GM18526 (cell line): ENCODE measurements around the gene TMEM92.

ENCODE experiments used
- POLR2A ChIP-seq: IDR thresholded peaks from 3 replicates; pipeline ENCODE4 v1.6.1; 2011; ENCODE audit not compliant: insufficient read length; ENCODE audit errors: extremely low read depth

The TMEM92 gene

DNA sequence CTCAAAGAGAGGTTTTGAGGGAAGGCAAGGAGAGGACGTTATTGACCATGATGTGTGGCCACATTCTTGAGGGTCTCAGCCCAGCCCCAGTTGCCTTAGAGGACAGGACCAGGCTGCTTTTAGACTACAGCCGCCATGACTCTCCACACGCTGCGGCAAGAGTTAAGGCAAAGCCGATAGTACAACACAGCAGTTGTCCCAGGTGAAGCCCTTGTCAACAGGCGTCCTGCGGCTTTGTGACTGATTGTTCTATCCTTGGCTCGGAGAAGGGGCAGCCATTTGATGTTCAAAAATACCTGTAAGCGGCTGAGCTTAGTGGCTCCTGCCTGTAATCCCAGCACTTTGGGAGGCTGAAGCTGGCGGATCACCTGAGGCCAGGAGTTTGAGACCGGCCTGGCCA is 28.8 kb downstream of the TMEM92 start:
- TF ChIP-seq POLR2A: no peak

DNA sequence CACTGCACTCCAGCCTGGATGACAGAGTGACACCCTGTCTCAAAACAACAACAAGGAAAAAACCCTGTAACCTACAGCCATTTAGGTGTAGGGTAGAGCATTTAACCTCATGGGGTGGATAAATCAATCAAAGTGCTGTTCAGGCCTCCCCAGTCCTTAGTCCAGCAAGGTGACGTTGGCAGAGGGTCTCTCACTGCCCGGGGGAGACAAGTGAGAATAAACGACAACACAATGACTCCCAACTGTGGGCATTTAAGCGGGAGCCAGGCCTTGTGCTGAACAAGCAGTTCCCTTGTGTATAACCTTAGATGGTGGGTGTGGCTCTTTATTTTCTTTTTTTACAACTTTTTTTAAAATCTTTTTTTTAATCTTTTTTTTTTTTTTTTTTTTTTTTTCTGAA is 29.3 kb downstream of the TMEM92 start:
- TF ChIP-seq POLR2A: no peak

DNA sequence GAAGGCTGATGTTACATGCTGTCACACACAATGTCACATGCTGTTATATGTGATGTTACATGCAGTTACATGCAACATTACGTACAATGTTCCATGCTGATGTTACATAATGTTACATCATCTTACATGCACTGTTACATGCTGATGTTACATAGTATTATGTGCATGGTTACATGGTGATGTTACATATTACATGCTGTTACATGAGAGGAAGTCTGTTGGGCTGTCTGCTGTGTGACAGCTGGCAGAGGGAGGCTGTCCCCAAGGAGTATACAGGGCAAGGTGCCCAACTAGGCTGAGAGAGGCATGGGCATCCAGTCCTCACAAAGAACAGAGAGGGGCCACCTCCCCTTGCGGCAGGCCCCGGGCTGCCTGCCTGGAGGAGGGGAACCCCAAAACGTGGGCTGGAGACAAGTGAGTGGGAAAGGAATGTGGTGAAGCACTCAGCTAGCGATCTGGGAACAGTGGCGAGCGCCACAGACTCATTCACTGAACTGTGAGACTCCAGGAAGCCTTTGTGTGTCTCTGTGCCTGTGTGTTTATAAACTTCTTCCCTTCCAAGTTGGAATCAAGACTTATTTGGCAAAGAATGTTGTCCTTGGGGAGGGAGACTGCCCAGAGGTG is 30.6 kb downstream of the TMEM92 start:
- TF ChIP-seq POLR2A: no peak

DNA sequence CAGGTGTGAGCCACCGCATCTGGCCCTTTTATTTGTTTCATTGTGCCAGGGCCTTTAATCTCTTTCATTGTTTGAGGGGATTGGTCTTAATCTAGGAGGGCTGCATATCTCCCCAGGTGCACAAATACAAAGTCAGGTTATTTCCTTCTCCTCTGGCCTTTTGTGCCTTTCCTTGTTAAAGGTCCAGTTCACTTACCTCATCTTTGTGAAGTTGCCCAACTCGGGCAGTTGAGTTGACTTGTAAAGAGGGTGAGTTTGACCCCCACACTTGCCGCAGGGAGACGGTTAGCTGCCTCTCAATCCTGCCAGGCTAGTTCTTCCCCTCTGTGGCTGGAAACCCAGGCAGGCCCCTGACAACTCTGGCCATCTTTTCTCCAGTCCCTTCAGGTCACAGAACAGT is 33.4 kb downstream of the TMEM92 start:
- no peak for TF ChIP-seq POLR2A

DNA sequence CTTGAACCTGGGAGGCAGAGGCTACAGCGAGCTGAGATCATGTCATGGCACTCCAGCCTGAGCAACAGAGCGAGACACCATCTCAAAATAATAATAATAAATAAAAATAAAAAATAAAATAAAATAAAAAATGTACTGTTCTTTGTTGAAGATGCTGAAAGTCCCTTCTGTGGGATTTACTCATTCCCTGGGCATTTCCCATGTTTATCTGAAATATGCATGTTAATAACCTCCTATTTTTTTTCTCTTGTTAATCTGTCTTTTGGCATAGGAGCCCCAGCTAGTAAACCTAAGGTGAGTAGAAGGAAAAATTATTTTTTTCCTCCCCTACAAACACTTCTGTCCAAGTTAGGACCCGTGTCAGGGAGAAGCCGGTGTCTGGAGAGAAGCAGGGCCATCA is 34.4 kb downstream of the TMEM92 start:
- no peak for TF ChIP-seq POLR2A

DNA sequence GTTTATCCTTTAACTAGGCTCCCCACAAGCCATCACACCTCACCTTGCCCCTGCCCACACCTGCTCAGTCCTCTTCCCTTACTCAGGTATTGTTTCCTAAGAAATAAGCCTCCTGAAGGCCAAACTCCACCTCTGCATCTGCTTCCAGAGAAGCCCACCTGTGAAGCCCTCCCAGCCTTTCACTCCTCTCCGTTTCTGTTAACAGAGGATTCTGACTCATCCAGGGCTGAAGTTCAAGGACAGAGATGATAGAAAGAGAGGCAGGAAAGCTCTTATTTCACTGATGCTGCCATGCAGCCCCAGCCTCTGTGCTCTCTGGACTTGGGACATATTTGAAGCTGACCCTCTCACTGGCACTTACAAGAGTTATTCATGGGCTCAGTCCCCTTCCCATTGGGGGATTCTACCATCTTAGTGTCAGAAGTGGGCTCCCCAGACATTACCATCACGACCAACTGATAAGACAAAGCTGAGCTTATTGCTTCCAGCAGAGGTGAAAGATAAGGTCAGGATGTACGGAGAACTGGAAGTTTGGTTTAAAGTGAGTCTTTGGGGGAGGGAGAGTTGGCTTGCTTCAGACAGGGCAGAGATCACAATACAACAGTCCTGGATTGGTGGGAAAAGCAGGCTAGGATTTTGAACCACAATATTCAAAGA is 36.3 kb downstream of the TMEM92 start:
- TF ChIP-seq POLR2A: no peak

DNA sequence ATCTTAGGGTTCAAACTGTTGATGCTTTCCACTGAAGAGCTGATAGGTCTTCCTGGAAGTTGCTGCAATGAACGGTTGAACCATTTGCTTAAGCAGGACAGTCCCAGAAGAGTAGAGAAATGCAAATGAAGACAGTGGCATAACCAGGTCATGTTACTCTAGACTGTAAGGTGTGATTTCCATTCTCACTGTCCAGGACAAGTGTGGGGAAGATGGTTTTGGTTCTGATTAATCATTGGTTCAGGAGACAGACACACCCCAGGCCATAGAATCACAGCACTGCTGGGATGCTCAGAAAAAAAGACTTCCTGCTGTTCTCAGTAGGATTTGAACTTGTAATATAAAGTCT is 36.8 kb downstream of the TMEM92 start:
- TF ChIP-seq POLR2A: no peak

DNA sequence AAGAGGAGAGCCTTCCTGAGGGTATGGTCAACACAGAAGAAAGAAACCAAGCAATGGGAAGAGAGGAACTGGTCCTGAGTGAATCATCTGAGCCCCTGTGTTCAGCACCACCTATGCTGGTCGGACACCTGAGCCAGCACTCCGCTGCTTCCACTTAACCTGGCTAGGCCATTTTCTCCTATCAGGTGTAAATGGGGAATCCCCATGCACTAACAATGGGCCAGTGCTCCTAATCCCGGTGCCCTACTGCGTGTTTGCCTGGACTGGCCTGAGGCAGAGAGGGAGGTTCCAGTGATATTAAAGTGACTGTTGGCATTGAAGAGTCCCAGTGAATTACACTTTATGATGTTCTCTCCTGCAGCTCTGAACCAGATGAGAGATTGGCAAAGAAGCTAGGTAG is 37.2 kb downstream of the TMEM92 start:
- TF ChIP-seq POLR2A: no peak

DNA sequence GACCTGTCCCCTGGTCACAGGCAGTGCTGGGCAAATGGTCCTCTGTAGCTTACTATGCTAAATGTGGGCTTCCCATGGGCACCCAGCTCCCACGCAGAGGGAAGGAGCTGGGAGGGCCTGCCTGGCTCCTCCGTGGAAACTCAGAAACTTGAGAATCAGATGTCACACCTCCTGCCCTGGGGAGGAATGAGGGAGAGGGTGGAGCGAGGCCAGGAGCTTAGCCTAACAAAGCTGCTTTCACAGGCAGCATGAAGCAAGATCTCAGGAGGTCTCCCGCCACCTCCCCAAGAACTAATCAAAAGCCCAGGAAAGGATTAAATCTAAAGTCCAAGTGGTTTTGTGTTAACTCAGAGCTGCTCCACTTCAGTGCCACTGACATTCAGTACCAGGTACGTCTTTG is 38.0 kb downstream of the TMEM92 start:
- TF ChIP-seq POLR2A: no peak

DNA sequence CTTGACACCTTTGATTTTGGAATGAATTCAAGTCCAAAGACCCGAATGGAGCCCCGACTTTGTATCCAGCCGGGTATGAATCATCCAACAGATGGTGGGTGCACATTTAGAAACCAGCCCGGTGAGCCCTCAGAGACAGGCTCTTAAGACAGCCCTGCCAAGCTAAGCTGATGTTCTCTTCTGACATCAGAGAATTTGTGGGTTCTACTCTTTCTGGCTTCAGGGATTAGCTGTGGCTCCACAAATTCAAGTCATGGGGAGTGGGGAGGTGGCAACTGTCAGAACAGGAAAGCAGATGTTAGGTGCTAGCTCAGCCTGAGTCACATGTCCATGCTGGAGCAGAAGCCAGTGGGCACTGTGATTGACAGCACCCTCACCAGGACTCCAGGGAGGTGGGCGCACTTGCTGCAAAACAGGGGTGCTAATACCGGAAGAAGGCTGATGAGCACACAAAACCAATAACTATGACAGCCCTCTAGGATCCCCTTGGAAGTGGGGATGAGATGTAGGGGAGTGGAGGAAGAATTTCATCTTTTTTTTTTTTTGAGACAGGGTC is 40.3 kb downstream of the TMEM92 start:
- no peak for TF ChIP-seq POLR2A

DNA sequence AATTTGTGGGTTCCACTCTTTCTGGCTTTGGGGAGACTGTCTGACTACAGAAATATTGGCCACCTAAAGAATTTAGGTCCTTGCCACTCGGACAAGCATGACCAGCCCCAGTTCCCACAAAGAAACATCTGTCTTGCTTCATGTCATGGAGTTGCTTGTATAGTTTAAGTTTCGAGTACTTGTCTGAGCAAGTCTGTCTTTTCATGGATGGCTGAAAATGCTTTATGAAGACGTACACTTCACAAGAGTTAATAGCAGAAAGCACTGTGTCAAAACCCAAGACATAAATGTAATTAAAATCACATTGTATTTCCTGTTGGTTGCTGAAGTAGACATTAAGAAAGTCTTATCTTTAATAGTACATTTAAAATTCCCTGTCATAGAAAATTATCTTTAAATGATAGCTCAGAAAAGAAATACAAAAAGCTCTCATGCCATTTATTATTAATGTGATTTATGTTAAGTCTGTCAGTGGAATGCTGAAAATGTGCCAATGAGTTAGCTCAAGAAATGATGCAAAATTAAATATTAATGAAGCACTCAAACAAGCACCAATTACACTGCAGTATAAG is 41.8 kb downstream of the TMEM92 start:
- TF ChIP-seq POLR2A: no peak

DNA sequence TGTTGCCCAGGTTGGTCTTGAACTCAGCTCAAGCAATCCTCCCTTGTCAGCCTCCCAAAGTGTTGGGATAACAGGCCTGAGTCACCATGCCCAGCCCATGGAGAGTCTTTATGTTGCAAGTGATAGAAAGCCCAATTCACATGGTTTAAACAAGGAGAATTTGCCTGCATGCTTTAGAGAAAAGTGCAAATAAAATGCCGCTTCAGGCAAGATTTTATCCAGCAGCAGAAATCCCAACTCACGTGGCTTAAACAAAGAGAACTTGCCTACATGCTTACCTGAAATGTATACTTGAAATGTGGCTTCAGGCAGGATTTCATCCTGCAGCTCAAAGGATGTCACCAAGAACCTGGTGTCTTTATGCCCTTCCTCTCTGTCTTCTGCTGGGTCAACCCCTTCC is 42.9 kb downstream of the TMEM92 start:
- TF ChIP-seq POLR2A: no peak

DNA sequence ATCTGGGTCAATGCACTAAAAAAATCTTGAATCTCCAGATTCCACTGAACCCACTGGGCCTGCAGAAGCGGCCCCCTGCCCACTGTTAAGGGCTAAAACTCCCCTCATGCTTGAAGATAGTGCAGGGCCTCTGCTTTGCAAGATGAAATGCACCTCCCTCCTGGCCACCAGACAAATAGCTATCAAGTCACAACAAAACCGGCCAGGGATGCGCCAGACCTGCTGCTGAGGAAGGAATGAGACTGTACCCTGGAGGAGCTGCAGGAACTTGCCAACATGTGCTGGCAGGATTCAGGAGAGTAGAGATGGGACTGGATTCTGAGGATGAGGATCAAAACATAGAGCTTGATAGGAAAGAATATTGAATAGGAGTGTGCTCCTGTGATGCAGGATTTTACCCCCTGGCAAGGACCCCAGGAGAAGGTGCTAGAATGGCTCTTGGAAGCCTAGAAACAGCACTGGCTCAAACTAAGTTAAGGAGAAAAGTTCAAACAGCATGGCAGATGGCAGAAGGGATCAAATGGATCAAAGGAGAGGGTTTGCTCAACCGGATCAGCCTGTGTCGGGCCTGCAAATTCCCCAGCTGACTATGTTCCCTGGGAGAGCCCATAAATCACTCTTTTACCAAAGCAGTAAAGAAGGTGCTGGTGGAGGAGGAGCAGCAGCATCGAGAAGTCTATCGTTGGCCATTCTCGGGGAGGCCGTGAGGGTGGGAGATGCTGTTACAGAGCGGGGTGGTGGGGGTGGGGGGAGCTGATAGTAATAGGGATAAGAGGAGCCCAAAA is 44.4 kb downstream of the TMEM92 start:
- TF ChIP-seq POLR2A: no peak

DNA sequence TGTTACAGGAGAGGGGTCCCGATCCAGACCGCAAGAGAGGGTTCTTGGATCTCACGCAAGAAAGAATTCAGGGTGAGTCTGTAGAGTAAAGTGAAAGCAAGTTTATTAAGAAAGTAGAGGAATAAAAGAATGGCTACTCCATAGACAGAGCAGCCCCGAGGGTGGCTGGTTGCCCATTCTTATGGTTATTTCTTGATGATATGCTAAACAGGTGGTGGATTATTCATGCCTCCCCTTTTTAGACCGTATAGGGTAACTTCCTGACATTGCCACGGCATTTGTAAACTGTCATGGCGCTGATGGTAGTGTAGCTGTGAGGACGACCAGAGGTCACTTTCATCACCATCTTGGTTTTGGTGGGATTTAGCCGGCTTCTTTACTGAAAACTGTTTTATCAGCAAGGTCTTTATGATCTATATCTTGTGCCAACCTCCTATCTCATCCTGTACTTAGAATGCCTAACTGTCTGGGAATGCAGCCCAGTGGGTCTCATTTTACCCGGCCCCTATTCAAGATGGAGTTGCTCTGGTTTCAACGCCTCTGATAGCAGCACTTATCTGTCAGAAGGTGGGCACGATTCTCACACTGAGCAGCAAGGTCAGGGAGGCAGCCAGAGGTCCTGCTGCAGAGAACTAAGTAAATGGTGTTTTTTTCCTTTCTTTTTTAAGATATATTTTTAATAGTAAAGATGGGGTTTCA is 45.2 kb downstream of the TMEM92 start:
- no peak for TF ChIP-seq POLR2A

DNA sequence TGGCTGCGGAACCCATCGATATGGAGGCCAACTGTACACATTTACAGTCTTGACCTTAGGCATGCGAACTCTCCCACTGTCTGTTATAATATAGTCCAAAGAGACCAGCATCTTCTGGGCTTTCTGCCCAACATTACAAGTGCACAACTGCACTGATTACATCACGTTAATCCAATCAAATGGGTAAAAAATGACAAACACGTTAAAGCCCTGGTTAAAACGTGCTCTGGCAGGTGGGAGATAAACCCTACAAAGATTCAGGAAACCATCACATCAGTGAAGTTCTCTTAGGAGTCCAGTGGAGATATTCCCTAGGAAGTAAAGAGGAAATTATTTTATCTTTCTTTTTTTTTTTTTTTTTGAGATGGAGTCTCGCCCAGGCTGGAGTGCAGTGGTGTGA is 48.0 kb downstream of the TMEM92 start:
- no peak for TF ChIP-seq POLR2A
